Suprapubic skin (tissue), 4 donors: ENCODE measurements around the gene TLE1. TPM values are rescaled to one million over a fixed set of nuclear protein-coding genes. Genes with fewer than 3 reads are reported as not detected.

Source experiments
- DNase-seq, 2 donors: peaks; one replicate each; pipeline ENCODE4 v3.0.0-alpha.2; 2019; ENCODE audit warnings: low spot score in 2 of 2
- H3K27ac ChIP-seq: fragments of 200-600 bp; sonication (generic); one replicate; pipeline ENCODE4 v1.5.1; 2019
- H3K27me3 ChIP-seq: fragments of 200-600 bp; sonication (generic); one replicate; pipeline ENCODE4 v1.5.1; 2019
- H3K36me3 ChIP-seq: fragments of 200-600 bp; sonication (generic); one replicate; pipeline ENCODE4 v1.5.1; 2019
- H3K4me1 ChIP-seq: fragments of 200-600 bp; sonication (generic); one replicate; pipeline ENCODE4 v1.5.1; 2019
- H3K4me3 ChIP-seq: fragments of 200-600 bp; sonication (generic); one replicate; pipeline ENCODE4 v1.5.1; 2019; ENCODE audit warnings: mild to moderate bottlenecking
- H3K9me3 ChIP-seq: fragments of 200-600 bp; sonication (generic); one replicate; pipeline ENCODE4 v1.5.1; 2019
- EP300 ChIP-seq: sonication (generic); formaldehyde crosslinking; IDR thresholded peaks from one replicate; pipeline ENCODE4 v1.6.1; 2017; ENCODE audit warnings: antibody characterized with exemption
- POLR2A ChIP-seq, 2 donors: fragments of 450-650 bp; IDR thresholded peaks; one replicate each; pipeline ENCODE4 v1.6.1; 2017; ENCODE audit warnings: antibody characterized with exemption in 2 of 2, mild to moderate bottlenecking in 2 of 2, moderate library complexity in 2 of 2
- POLR2AphosphoS5 ChIP-seq, 3 donors: sonication (generic); formaldehyde crosslinking; IDR thresholded peaks; one replicate each; pipeline ENCODE4 v1.6.1; 2017; ENCODE audit warnings: antibody characterized with exemption in 3 of 3
- WGBS: methylation state at CpG from one replicate; pipeline ENCODE4 v1.1.5; 2018; 5-methylcytosine and 5-hydroxymethylcytosine counted together
- total RNA-seq, 4 donors: library from RNA; depleted of rRNA; stranded (reverse); fragments of >200 nt; gene quantifications; one replicate each; pipeline ENCODE4 v1.1.0, GENCODE V29; 2016
- TF ChIP-seq, protein P1 (sequence below), 2 donors: fragments of 200-600 bp in 1 of 2; fragments of 450-650 bp in 1 of 2; sonication (generic) in 1 of 2; IDR thresholded peaks; one replicate each; pipeline ENCODE4 v1.5.1; 2016 to 2019; ENCODE audit warnings: antibody characterized with exemption in 2 of 2, mild to moderate bottlenecking in 1 of 2, moderate library complexity in 1 of 2

The TLE1 gene
- total RNA-seq, 4 donors from 2014 or later, result 34.8 to 73.5 (median 47.5) TPM

GRCh38 chr9:81619353-81620001 is 69.9 kb downstream of the TLE1 start:
- Histone ChIP-seq H3K36me3 (peaks cover 7% of the 10 kb centered on the region), H3K4me1 (no peaks in the 10 kb centered on the region), H3K4me3 (no peak overlapping the region), H3K27ac (no peak overlapping the region), H3K27me3 (no peaks in the 10 kb centered on the region), H3K9me3 (no peaks in the 10 kb centered on the region)
- WGBS, result 80% methylated on average over 3 of the region's 3 CpGs
- no peak for DNase-seq
- no peak for TF ChIP-seq POLR2AphosphoS5 (IDR thresholded peaks at IDR 0.05)
- TF ChIP-seq, protein P1, sequence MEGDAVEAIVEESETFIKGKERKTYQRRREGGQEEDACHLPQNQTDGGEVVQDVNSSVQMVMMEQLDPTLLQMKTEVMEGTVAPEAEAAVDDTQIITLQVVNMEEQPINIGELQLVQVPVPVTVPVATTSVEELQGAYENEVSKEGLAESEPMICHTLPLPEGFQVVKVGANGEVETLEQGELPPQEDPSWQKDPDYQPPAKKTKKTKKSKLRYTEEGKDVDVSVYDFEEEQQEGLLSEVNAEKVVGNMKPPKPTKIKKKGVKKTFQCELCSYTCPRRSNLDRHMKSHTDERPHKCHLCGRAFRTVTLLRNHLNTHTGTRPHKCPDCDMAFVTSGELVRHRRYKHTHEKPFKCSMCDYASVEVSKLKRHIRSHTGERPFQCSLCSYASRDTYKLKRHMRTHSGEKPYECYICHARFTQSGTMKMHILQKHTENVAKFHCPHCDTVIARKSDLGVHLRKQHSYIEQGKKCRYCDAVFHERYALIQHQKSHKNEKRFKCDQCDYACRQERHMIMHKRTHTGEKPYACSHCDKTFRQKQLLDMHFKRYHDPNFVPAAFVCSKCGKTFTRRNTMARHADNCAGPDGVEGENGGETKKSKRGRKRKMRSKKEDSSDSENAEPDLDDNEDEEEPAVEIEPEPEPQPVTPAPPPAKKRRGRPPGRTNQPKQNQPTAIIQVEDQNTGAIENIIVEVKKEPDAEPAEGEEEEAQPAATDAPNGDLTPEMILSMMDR (IDR thresholded peaks at IDR 0.05), result no peak
- TF ChIP-seq EP300, result no peak
- no peak for TF ChIP-seq POLR2A (IDR thresholded peaks at IDR 0.05)

GRCh38 chr9:81618923-81619322 is 70.4 kb downstream of the TLE1 start:
- Histone ChIP-seq H3K27ac (no peak overlapping the region), H3K4me1 (no peaks in the 10 kb centered on the region), H3K9me3 (no peaks in the 10 kb centered on the region), H3K4me3 (no peak overlapping the region), H3K36me3 (peaks cover 12% of the 10 kb centered on the region), H3K27me3 (no peaks in the 10 kb centered on the region)
- WGBS, result 100% methylated on average over 1 of the region's 1 CpG
- DNase-seq, result no peak
- TF ChIP-seq POLR2A (IDR thresholded peaks at IDR 0.05), result no peak
- TF ChIP-seq, protein P1 (IDR thresholded peaks at IDR 0.05), result no peak
- TF ChIP-seq POLR2AphosphoS5 (IDR thresholded peaks at IDR 0.05), result no peak
- no peak for TF ChIP-seq EP300

DNA sequence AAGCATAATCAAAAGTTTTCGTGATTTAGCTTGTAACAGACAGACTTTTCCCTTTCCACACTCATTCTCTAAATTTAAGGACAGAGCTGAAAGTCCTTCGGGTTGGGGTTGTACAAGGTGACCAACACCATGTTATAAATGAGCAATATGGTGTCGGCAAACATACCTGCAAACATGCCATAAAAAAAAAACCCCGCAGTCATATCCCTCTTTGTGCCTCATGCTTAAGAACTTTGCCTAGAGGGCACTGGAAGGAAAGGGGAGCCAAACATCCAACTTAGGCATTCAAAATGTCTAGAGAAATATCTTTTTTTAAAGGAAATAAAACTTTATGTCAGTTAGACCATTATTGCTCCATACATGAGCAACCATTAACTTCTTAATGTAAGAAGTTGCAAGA is 73.2 kb downstream of the TLE1 start:
- Histone ChIP-seq H3K27ac (no peak overlapping the region), H3K27me3 (no peaks in the 10 kb centered on the region), H3K36me3 (peaks cover 22% of the 10 kb centered on the region), H3K4me3 (no peak overlapping the region), H3K9me3 (no peaks in the 10 kb centered on the region), H3K4me1 (peaks cover 5% of the 10 kb centered on the region)
- no peak for DNase-seq
- 96% methylated on average over 4 of the region's 4 CpGs for WGBS
- no peak for TF ChIP-seq POLR2A (IDR thresholded peaks at IDR 0.05)
- TF ChIP-seq POLR2AphosphoS5 (IDR thresholded peaks at IDR 0.05), result no peak
- TF ChIP-seq, protein P1 (IDR thresholded peaks at IDR 0.05), result no peak
- TF ChIP-seq EP300, result no peak

DNA sequence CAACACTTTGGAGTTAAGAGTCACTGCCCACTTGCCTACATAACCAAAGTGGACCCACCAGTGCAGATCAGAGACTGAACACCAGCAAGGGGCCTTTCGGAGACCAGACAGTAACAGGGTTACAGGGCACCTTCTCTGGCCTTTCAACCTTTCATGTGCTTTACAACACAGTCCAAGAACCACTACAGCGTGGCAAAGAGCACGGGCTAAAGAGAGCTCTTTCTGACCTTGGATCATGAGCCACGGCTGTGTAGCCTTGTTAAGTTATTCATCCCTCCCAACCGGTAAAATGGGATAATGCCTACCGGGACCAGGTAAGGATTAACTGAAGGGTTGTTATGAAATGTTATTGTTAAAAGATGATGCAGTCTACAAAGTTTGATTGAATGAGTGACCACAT is 75.0 kb downstream of the TLE1 start:
- DNase-seq, result no peak
- TF ChIP-seq EP300 (no peak), POLR2AphosphoS5 (IDR thresholded peaks at IDR 0.05) (no peak), POLR2A (IDR thresholded peaks at IDR 0.05) (no peak)
- TF ChIP-seq, protein P1 (IDR thresholded peaks at IDR 0.05), result no peak
- Histone ChIP-seq H3K36me3 (peaks cover 30% of the 10 kb centered on the region), H3K27ac (peak overlapping the region; percentile 62), H3K9me3 (no peaks in the 10 kb centered on the region), H3K27me3 (no peaks in the 10 kb centered on the region), H3K4me3 (no peak overlapping the region), H3K4me1 (peaks cover 5% of the 10 kb centered on the region)
- WGBS, result 97% methylated on average over 6 of the region's 6 CpGs

DNA sequence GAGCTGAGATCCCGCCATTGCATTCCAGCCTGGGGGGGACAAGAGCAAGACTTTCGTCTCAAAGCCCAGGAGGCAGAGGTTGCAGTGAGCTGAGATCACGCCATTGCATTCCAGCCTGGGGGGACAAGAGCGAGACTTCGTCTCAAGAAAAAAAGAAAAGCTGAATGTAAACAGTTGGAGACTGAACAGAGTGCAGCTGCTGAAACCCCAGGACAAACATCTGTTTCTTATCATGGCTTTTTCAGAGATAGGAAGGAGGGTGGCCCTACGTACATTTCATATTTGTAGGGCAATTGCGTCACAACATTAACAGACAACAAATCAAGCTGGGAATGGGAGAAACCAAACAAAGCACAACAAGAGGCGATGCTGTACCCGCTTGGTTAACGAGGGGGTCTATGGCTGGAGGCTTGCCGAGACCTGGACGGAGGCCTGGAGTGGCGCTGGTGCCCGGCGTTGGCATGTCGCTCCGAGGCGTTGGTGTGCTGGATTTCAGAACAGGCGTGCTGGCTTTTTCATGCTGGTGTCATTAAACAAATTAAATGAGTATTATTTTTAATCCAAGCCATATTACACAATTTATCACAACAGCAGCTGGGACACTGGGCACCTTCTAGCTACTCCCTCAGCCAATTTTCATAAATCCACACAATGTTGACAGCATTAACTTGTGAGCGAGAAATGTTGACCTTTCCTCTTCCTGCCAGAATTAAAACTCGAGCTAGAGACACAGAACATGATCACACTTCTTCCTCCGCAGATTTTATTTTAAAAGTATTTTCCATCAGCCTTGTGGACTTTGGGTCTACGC is 76.1 kb downstream of the TLE1 start:
- no peaks in the 10 kb centered on the region for H3K27me3 ChIP-seq
- peak in 1 of 2 donors; percentile 71 for DNase-seq

More for the DNA sequence above, 76.1 kb downstream of the TLE1 start:
- H3K27ac ChIP-seq, result peak overlapping the region; percentile 62
- WGBS, result 55% methylated on average over 23 of the region's 23 CpGs
- no peak for TF ChIP-seq POLR2A (IDR thresholded peaks at IDR 0.05)
- peak in 1 of 3 donors; percentile 11 for TF ChIP-seq POLR2AphosphoS5 (IDR thresholded peaks at IDR 0.05)
- peaks cover 30% of the 10 kb centered on the region for H3K36me3 ChIP-seq
- H3K4me3 ChIP-seq, result no peak overlapping the region
- peaks cover 5% of the 10 kb centered on the region for H3K4me1 ChIP-seq
- H3K9me3 ChIP-seq, result no peaks in the 10 kb centered on the region
